Kidney glomerular epithelial cell (primary cell): Measurements from ENCODE around the gene GRM4.

Experiments
- DNase-seq: peaks from one replicate; lab custom pipeline; 2025; lab: John Stamatoyannopoulos, UW

GRM4 gene

DNA sequence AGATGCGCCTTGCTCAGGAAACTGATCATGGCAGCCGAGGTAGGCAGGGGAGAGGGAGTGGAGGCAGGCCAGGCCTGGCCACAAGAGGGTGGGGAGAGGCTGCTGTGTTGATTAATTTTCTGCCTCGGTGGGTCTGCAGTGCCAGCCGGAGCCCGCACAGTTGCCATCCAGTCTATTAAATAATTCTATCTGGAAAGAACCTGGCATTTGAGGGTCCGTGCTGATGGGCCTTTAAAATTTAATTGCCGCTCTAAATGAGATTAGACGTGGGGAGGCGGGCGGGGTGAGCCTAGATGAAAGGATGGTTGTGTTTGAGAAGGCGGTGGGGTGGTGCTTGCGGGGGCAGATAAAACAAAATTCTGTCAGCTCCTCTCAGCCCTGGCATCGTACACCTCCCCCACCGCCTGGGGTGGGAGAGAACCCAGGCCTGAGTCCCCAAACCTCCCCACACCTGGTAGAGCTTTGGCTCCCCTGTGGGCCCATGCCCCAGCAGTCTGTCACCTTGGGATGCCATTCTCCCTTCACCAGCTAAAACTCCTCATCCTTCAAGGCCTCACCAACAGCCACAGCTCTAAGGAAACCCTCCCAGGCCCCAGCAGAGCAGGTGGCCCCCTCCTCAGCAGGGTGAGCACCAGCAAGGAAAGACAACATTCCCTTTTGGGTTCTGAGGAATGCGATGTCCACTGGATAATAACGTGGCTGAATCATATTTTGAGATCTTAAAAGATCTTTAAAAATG is 167.3 kb downstream of the GRM4 start:
- DNase-seq, result no peak

DNA sequence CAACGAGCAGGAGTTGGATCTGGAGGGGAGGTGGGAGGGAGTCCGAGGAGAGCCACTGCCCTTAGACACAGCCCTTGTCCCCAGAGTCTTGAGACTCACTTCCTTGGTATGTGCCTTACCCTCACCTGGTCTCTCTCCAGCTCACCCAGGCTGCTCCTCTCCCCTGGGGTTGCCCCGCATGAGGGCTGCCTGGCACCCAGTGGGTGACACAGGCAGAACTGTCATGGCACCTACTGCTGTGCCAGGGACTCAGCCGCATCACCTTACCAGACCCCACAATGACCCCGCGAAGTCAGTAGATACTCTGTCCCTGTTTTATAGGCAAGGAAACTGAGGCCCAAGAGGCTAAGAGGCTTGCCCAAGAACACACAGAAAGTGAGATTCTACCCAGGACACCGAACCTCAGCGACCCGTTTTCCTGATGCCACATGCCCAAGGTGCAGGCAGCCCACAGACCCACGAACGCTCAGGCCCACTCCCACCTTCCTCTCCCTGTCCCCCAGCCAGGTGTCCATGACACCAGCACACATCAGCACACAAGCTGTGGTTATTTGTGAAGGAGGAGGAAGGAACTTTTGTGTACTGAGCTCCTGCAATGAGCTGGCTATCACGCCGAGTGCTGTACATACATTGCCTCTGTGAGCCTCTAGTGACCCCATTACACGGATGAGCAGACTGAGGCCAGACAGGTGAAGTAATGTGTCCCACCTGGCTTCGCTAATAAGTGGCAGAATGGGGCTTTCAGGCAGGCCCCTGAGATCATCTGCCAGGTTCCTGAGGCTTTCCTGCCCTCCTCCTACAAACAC is 168.1 kb downstream of the GRM4 start:
- DNase-seq, result no peak

DNA sequence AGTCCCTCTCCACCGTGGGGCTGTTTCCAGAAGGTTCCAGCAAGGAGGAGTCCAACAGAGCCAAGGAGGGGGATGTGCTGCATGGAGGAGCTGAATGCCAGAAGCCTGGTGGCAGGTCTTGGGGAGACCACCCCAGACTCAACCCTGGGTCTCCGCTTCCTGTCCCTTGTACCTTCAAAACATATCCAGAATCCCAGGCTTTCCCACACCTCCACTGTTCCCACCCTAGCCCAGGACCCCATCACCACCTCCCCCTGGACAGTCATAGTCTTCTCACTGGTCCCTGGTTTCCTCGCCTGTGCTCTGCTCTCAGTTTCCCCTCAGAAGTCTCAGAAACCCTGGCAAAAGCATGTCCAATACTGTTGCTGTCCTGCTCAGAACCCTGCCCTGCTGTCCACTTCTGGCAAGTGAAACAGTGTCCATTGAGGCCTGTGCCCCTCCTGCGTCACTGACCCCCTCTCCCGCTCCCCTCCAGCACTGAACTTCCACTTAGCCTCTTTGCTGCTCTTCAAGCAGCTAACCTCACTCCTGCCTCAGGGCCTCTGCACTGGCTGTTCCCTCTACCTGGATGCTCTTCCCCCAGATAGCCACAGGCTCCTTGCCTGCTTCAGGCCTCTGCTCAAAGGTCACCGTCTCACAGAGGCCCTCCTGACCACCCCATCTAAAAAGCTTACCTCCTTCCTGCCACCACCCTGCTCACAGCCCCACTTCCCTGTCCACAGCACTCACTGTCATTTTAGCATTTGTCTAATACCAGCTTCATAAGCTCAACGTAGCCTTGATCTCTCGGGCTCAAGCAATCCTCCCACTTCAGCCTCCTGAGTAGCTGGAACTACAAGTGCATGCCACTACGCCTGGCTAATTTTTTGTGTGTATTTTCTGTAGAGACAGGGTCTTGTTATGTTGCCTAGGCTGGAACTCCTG is 169.2 kb downstream of the GRM4 start:
- no peak for DNase-seq

DNA sequence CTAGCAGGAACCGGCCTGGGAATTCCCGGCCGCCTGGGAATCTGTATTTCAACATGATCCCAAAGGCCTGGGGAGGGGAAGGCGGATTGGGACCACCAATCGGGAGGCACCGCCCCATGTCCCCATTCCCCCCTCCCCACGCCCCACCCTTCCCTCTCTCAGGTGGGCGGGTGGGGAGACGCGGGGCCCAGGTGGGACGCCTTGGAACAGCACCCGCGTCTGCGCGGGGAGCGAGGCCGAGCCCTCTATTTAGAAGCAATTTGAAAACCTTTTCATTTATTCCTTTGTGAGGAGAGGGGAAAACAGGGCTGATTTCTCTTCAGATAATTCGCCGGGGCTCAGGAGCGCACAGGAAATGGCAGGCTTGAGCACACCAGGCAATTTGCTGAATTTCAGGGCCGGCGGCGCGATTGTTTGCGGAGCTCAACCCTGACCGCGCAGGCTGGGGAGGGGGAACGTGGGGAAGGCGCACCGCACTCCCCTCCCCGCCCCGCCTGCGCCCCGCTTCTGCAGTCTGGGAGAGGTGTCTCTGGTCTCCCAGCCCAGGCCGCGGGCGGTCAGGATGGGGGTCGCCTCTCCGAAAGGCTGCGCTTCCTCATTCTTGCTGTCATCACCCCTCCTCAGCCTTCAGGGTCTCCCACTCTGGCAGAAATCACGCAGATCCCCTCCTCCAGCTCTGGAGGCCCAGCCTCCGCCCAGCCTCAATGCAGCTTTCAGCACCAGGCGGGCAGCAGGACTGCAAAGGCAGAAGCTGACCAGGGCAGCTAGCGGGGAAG is 170.0 kb downstream of the GRM4 start:
- no peak for DNase-seq

DNA sequence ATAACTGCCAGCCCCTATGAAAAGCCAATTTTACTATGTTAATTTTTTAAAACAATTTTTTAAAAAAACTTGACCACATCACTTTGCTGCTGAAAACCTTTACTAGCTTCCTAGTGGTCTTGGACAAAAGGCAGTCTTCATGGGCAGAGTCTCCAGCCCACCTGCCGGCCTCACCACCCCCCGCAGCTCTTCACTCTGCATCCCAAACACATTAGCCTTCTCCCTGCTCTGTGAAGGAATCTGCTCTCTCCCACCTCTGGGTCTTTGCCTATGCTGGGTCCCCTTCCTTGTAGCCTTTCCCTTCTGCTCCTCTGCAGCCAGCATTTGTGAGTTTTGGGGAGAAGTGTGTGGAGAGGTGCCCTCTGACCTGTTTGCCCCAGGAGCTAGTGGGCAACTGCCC is 171.4 kb downstream of the GRM4 start:
- DNase-seq, result no peak

DNA sequence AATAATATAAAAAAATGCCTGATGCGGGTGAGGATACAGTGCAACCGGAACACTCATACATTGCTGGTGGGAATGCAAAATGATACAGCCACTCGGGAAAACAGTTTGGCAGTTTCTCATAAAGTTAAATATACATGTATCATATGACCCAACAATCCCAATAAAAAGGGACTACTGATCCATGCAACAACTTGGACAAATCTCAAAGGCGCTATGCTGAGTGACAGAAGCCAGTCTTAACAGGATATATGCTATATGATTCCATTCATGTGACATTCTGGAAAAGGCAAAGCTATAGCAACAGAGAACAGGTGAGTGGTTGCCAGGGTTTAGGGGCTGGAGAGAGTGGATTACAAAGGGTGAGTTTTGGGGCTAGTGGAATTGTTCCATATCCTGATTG is 171.9 kb downstream of the GRM4 start:
- no peak for DNase-seq

DNA sequence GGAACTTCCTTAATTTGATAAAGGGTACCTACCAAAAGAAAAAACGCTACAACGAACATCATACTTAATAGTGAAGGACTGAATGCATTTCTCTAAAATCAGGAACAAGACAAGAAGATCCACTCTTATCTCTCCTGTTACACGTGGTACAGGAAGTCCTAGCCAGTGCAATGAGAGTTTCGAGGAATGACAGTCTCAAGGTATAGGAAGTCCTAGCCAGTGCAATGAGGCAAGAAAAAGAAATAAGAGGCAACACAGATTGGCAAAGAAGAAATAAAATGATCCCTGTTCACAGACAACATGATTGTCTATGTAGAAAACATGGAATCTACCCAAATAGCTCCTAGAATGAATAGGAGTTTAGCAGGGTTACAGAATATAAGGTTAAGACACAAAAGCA is 174.3 kb downstream of the GRM4 start:
- no peak for DNase-seq
